ENCODE results near the gene SERAC1. TPM values are rescaled to one million over a fixed set of nuclear protein-coding genes. Genes with fewer than 3 reads are reported as not detected.

SERAC1 gene
- polyA plus RNA-seq, 2 of the 4 experiments (the other 2 are of a cell fraction), result 5.1 to 6.7 TPM

GRCh38 chr6:158164579-158165170 lies 3.4 kb downstream of the SERAC1 start:
- 73% methylated on average over 3 of the region's 3 CpGs for WGBS (ENCODE audit: missing lambda C conversion rate)
- H3K27ac ChIP-seq, result no peak overlapping the region
- CTCF ChIA-PET, result no interaction called here

GRCh38 chr6:158161566-158162254 lies 6.4 kb downstream of the SERAC1 start:
- TF ChIP-seq FOSL2 (IDR thresholded peaks at IDR 0.05), result no peak
- no peak for TF ChIP-seq FOSL2 (CRISPR knock-in tag; IDR thresholded peaks at IDR 0.05)
- TF ChIP-seq EHF (CRISPR knock-in tag; IDR thresholded peaks at IDR 0.05), result no peak
- no peak for TF ChIP-seq E2F6 (IDR thresholded peaks at IDR 0.05; ENCODE audit: borderline replicate concordance, low read depth)
- TF ChIP-seq HOXB13 (CRISPR knock-in tag; IDR thresholded peaks at IDR 0.05; ENCODE audit: low read depth), result no peak
- TF ChIP-seq CHD2 (IDR thresholded peaks at IDR 0.05; ENCODE audit: low read length, partially characterized antibody), result no peak
- no peak for TF ChIP-seq EHMT2 (IDR thresholded peaks at IDR 0.05; ENCODE audit: low read depth)
- no peak for TF ChIP-seq CBX2 (IDR thresholded peaks at IDR 0.05; ENCODE audit: borderline replicate concordance, low read depth)
- no peak for TF ChIP-seq BHLHE40 (IDR thresholded peaks at IDR 0.05; ENCODE audit: low read depth, low read length)
- no peak for TF ChIP-seq RFX5 (IDR thresholded peaks at IDR 0.05)
- TF ChIP-seq NFE2L2 (conservative IDR thresholded peaks at IDR 0.05; ENCODE audit: low read length), result no peak
- TF ChIP-seq RARB (CRISPR knock-in tag; IDR thresholded peaks at IDR 0.05), result no peak
- DNase-seq (ENCODE audit: low read depth in 1 of 2, low spot score in 1 of 2) (no peak), ATAC-seq (peak in 1 of 2 experiments; percentile 52; a peak in 3 of 6 replicates), FAIRE-seq (no peak)
- Histone ChIP-seq H3K4me2 (no peak overlapping the region), H3K4me1 (no peaks in the 10 kb centered on the region; the same call in 2 of the 3 replicates), H3K4me3 (no peak overlapping the region), H3K9me3 (no peaks in the 10 kb centered on the region), H3K27ac (no peak overlapping the region)
- CTCF ChIA-PET, result no interaction called here
- WGBS (ENCODE audit: missing lambda C conversion rate), result 79% methylated on average over 5 of the region's 5 CpGs
- POLR2A ChIA-PET, result interaction anchor here (0.5 kb wide), 1 partner anchor 11 kb away, joined by 3 read pairs; no protein-coding TSS in a partner anchor

More at GRCh38 chr6:158164579-158165170, 3.4 kb downstream of the SERAC1 start:
- ATAC-seq, result no peak
- Histone ChIP-seq H3K4me1 (peaks cover 4% of the 10 kb centered on the region; the same call in 2 of the 3 replicates), H3K4me3 (no peak overlapping the region), H3K9me3 (no peaks in the 10 kb centered on the region), H3K4me2 (no peak overlapping the region)
- no peak for DNase-seq (ENCODE audit: low read depth in 1 of 2, low spot score in 1 of 2)
- POLR2A ChIA-PET, result no interaction called here
- FAIRE-seq, result no peak
- TF ChIP-seq HES2 (IDR thresholded peaks at IDR 0.05), result no peak
- no peak for TF ChIP-seq HEYL (CRISPR knock-in tag; IDR thresholded peaks at IDR 0.05)
- no peak for TF ChIP-seq ZNF302 (CRISPR knock-in tag; IDR thresholded peaks at IDR 0.05)
- no peak for TF ChIP-seq EP300 (IDR thresholded peaks at IDR 0.05)
- TF ChIP-seq HDAC2 (IDR thresholded peaks at IDR 0.05), result no peak
- TF ChIP-seq TFCP2L1 (CRISPR knock-in tag; IDR thresholded peaks at IDR 0.05), result no peak
- TF ChIP-seq HOXB5 (CRISPR knock-in tag; IDR thresholded peaks at IDR 0.05), result no peak
- no peak for TF ChIP-seq HOXB13 (CRISPR knock-in tag; IDR thresholded peaks at IDR 0.05; ENCODE audit: low read depth)
- TF ChIP-seq ZC3H11A (IDR thresholded peaks at IDR 0.05), result no peak
- TF ChIP-seq CHD2 (IDR thresholded peaks at IDR 0.05; ENCODE audit: low read length, partially characterized antibody), result no peak
- TF ChIP-seq CHD4 (IDR thresholded peaks at IDR 0.05; ENCODE audit: borderline replicate concordance), result no peak
- TF ChIP-seq JUNB (IDR thresholded peaks at IDR 0.05), result no peak
- TF ChIP-seq CBX8 (IDR thresholded peaks at IDR 0.05), result no peak
- no peak for TF ChIP-seq RCOR1 (IDR thresholded peaks at IDR 0.05; ENCODE audit: low read depth, low read length)
- no peak for TF ChIP-seq NR3C1 (IDR thresholded peaks at IDR 0.05)
- TF ChIP-seq MAZ (IDR thresholded peaks at IDR 0.05; ENCODE audit: borderline replicate concordance, low read depth, low read length), result no peak
- no peak for TF ChIP-seq RNF2 (IDR thresholded peaks at IDR 0.05; ENCODE audit: borderline replicate concordance, low read depth)
- TF ChIP-seq PBX3 (IDR thresholded peaks at IDR 0.05), result no peak
- no peak for TF ChIP-seq TP53 (CRISPR knock-in tag; IDR thresholded peaks at IDR 0.05)

Data from A549 (cell line).